ENCODE measurements around the gene CCT4. TPM values are rescaled to one million over a fixed set of nuclear protein-coding genes. Genes with fewer than 3 reads are reported as not detected.

CCT4 gene
- total and polyA plus RNA-seq, 2 donors from 2014 or later = 99.3 to 121 TPM

- intact Hi-C loops (cut with DNase I) = no loop called here
- Histone ChIP-seq H3K9me3 (ENCODE audit: control insufficient read depth in 2 of 3, insufficient read depth in 1 of 3, low read length in 3 of 3) (peaks cover 0 to 2% (median 0%) of the 10 kb centered on the region in 3 donors), H3K9ac (ENCODE audit: low read length in 3 of 3) (no peak overlapping the region), H3K4me3 (ENCODE audit: low read length in 3 of 3) (no peak overlapping the region), H3K27ac (ENCODE audit: low read depth in 2 of 2, low read length in 2 of 2) (no peak overlapping the region), H3K4me1 (ENCODE audit: control insufficient read depth in 2 of 3, insufficient read depth in 2 of 3, low read depth in 1 of 3, low read length in 3 of 3) (no peaks in the 10 kb centered on the region), H3K36me3 (ENCODE audit: control insufficient read depth in 2 of 3, insufficient read depth in 3 of 3, low read length in 3 of 3) (peaks cover 2 to 8% (median 8%) of the 10 kb centered on the region in 3 donors), H3K27me3 (ENCODE audit: control insufficient read depth, insufficient read depth, low read length) (no peaks in the 10 kb centered on the region)
- no peak for TF ChIP-seq CTCF (IDR thresholded peaks at IDR 0.05; ENCODE audit: borderline replicate concordance, extremely low read depth, insufficient read depth)
- no peak for DNase-seq
- FAIRE-seq = no peak
These were observed 26.4 kb downstream of the CCT4 start for GRCh38 chr2:61862085-61862484.

- no peak for TF ChIP-seq CTCF (IDR thresholded peaks at IDR 0.05; ENCODE audit: borderline replicate concordance, extremely low read depth, insufficient read depth)
These were observed 31.2 kb downstream of the CCT4 start for GRCh38 chr2:61857224-61857623.

GRCh38 chr2:61855318-61855613, 33.2 kb downstream of the CCT4 start:
- H3K27ac ChIP-seq (ENCODE audit: low read depth in 2 of 2, low read length in 2 of 2) = no peak overlapping the region
- TF ChIP-seq CTCF (IDR thresholded peaks at IDR 0.05; ENCODE audit: borderline replicate concordance, extremely low read depth, insufficient read depth) = no peak
- DNase-seq (peak in 1 of 5 donors; percentile 73), FAIRE-seq (no peak)
- H3K9ac ChIP-seq (ENCODE audit: low read length in 3 of 3) = peak overlapping the region in 2 of 3 donors; percentile 89 to 90
- H3K36me3 ChIP-seq (ENCODE audit: control insufficient read depth in 2 of 3, insufficient read depth in 3 of 3, low read length in 3 of 3) = no peaks in the 10 kb centered on the region
- peaks cover 0 to 2% (median 0%) of the 10 kb centered on the region in 3 donors for H3K4me1 ChIP-seq (ENCODE audit: control insufficient read depth in 2 of 3, insufficient read depth in 2 of 3, low read depth in 1 of 3, low read length in 3 of 3)
- no peaks in the 10 kb centered on the region for H3K9me3 ChIP-seq (ENCODE audit: control insufficient read depth in 2 of 3, insufficient read depth in 1 of 3, low read length in 3 of 3)
- peak overlapping the region; percentile 93 to 100 (median 99) for H3K4me3 ChIP-seq (ENCODE audit: low read length in 3 of 3)
- no peaks in the 10 kb centered on the region for H3K27me3 ChIP-seq (ENCODE audit: control insufficient read depth, insufficient read depth, low read length)
- intact Hi-C loops (cut with DNase I) = no loop called here

More at GRCh38 chr2:61857224-61857623, 31.2 kb downstream of the CCT4 start:
- H3K4me1 ChIP-seq (ENCODE audit: control insufficient read depth in 2 of 3, insufficient read depth in 2 of 3, low read depth in 1 of 3, low read length in 3 of 3) = peaks cover 0 to 2% (median 0%) of the 10 kb centered on the region in 3 donors
- H3K27me3 ChIP-seq (ENCODE audit: control insufficient read depth, insufficient read depth, low read length) = no peaks in the 10 kb centered on the region
- intact Hi-C loops (cut with DNase I) = no loop called here
- H3K36me3 ChIP-seq (ENCODE audit: control insufficient read depth in 2 of 3, insufficient read depth in 3 of 3, low read length in 3 of 3) = no peaks in the 10 kb centered on the region
- no peak for DNase-seq
- no peak overlapping the region for H3K27ac ChIP-seq (ENCODE audit: low read depth in 2 of 2, low read length in 2 of 2)
- no peak overlapping the region for H3K9ac ChIP-seq (ENCODE audit: low read length in 3 of 3)
- H3K9me3 ChIP-seq (ENCODE audit: control insufficient read depth in 2 of 3, insufficient read depth in 1 of 3, low read length in 3 of 3) = peaks cover 0 to 2% (median 0%) of the 10 kb centered on the region in 3 donors
- FAIRE-seq = no peak
- no peak overlapping the region for H3K4me3 ChIP-seq (ENCODE audit: low read length in 3 of 3)

Measured in kidney (tissue), 14 donors.